H1 (cell line): ENCODE measurements around the gene RASL11B. TPM values are rescaled to one million over a fixed set of nuclear protein-coding genes. Genes with fewer than 3 reads are reported as not detected.
A peak's percentile ranks its signal among the peaks of the same experiment; 100 is the strongest.
"Not testable (repeated sequence)": the region's sequence is repeated elsewhere in the genome, so short reads cannot be mapped to it uniquely, and the experiment has no call there.

Source experiments
- CTCF ChIA-PET: fragments of 300-600 bp; sonication (Branson Sonifier 250); formaldehyde crosslinking; loops from one replicate; lab custom pipeline; 2021; ENCODE audit not compliant: partially characterized antibody; lab: Charles Lee
- POLR2A ChIA-PET: fragments of 300-600 bp; sonication (Branson Sonifier 250); formaldehyde crosslinking; loops from one replicate; lab custom pipeline; 2021; ENCODE audit warnings: inconsistent platforms; ENCODE audit not compliant: partially characterized antibody; lab: Charles Lee
- DNase-seq, 2 experiments: peaks; one replicate each; pipeline versions ENCODE4 v3.0.0 to v3.0.0-alpha.2; 2010 to 2022; ENCODE audit warnings: low spot score in 2 of 2, low read depth in 1 of 2, mixed read lengths in 1 of 2
- FAIRE-seq: peaks from 2 replicates; lab custom pipeline; 2011; peaks lifted over from hg19 to GRCh38; lab: Jason Lieb, UNC
- H2AFZ ChIP-seq: 2 replicates; pipeline ENCODE4 v1.8.1; 2012; ENCODE audit warnings: low read length, inconsistent platforms
- H2AK5ac ChIP-seq: 2 replicates; pipeline ENCODE4 v1.6.1; 2013; ENCODE audit warnings: low read depth, low read length
- H2BK120ac ChIP-seq: replicated peaks from 2 replicates; pipeline ENCODE3; 2013; ENCODE audit warnings: low read depth, low read length, inconsistent platforms
- H2BK12ac ChIP-seq: 2 replicates; pipeline ENCODE4 v1.6.1; 2013; ENCODE audit warnings: low read depth, low read length
- H2BK15ac ChIP-seq: 2 replicates; pipeline ENCODE4 v1.6.1; 2013; ENCODE audit warnings: low read length
- H2BK20ac ChIP-seq: 2 replicates; pipeline ENCODE4 v1.6.1; 2013; ENCODE audit warnings: low read length
- H2BK5ac ChIP-seq: 2 replicates; pipeline ENCODE4 v1.6.1; 2013; ENCODE audit warnings: low read depth, low read length
- H3K14ac ChIP-seq: 2 replicates; pipeline ENCODE4 v1.6.1; 2013; ENCODE audit warnings: inconsistent platforms; ENCODE audit not compliant: insufficient read length
- H3K18ac ChIP-seq: 2 replicates; pipeline ENCODE4 v1.6.1; 2013; ENCODE audit warnings: low read length; ENCODE audit errors: extremely low read depth
- H3K23ac ChIP-seq: 2 replicates; pipeline ENCODE4 v1.6.1; 2013; ENCODE audit warnings: inconsistent platforms; ENCODE audit not compliant: insufficient read length
- H3K23me2 ChIP-seq: 2 replicates; pipeline ENCODE4 v1.6.1; 2013; ENCODE audit warnings: low read depth, low read length
- H3K27ac ChIP-seq: 2 replicates; pipeline ENCODE4 v1.6.1; 2011; ENCODE audit warnings: low read depth, low read length, inconsistent platforms
- H3K27me3 ChIP-seq, 4 experiments: replicated peaks in 1 of 4; 1 replicate in 1 of 4; 2 replicates in 3 of 4; pipeline versions ENCODE4 v1.6.1 to v1.8.1; 2011 to 2013; ENCODE audit warnings: low read length in 3 of 4, mild to moderate bottlenecking in 3 of 4, inconsistent platforms in 2 of 4, mixed read lengths in 2 of 4, moderate library complexity in 1 of 4; ENCODE audit not compliant: control insufficient read depth in 3 of 4, insufficient read depth in 3 of 4; ENCODE audit errors: extremely low read depth in 1 of 4
- H3K36me3 ChIP-seq, 4 experiments: 2 replicates each; pipeline versions ENCODE4 v1.6.1 to v1.8.1; 2011 to 2013; ENCODE audit warnings: mild to moderate bottlenecking in 4 of 4, low read length in 3 of 4, moderate library complexity in 2 of 4, control low read depth in 1 of 4, inconsistent platforms in 1 of 4; ENCODE audit not compliant: insufficient read depth in 4 of 4, control insufficient read depth in 2 of 4
- H3K4ac ChIP-seq: replicated peaks from 2 replicates; pipeline ENCODE3; 2013; ENCODE audit warnings: low read length, low read depth, mixed read lengths, inconsistent platforms; ENCODE audit not compliant: insufficient read length
- H3K4me1 ChIP-seq, 4 experiments: replicated peaks in 1 of 4; 1 replicate in 1 of 4; 2 replicates in 3 of 4; pipeline versions ENCODE4 v1.6.1 to v1.8.1; 2011 to 2013; ENCODE audit warnings: low read length in 3 of 4, inconsistent platforms in 2 of 4, mixed read lengths in 1 of 4; ENCODE audit not compliant: insufficient read depth in 4 of 4, control insufficient read depth in 3 of 4
- H3K4me2 ChIP-seq, 2 experiments: 2 replicates each; pipeline versions ENCODE4 v1.6.1 to v1.8.1; 2011 to 2013; ENCODE audit warnings: low read depth in 2 of 2, low read length in 2 of 2, control low read depth in 1 of 2, inconsistent platforms in 1 of 2, mild to moderate bottlenecking in 1 of 2; ENCODE audit not compliant: insufficient read depth in 1 of 2
- H3K4me3 ChIP-seq, 4 experiments: fragments of 200-600, 300-600 bp in 1 of 4; sonication (generic), shearing (Covaris generic), sonication (Bioruptor Twin) in 1 of 4; 2 replicates each; pipeline versions ENCODE4 v1.5.1 to v1.8.1; 2011 to 2016; ENCODE audit warnings: low read length in 4 of 4, low read depth in 3 of 4, control low read depth in 2 of 4, inconsistent platforms in 2 of 4, mild to moderate bottlenecking in 2 of 4, mixed read lengths in 1 of 4, moderate library complexity in 1 of 4; ENCODE audit not compliant: insufficient read depth in 2 of 4; ENCODE audit errors: extremely low read depth in 1 of 4
- H3K56ac ChIP-seq: replicated peaks from 2 replicates; pipeline ENCODE3; 2013; ENCODE audit warnings: low read depth, mild to moderate bottlenecking, mixed read lengths, low read length, inconsistent platforms; ENCODE audit not compliant: insufficient read length
- H3K79me1 ChIP-seq: 2 replicates; pipeline ENCODE4 v1.6.1; 2013; ENCODE audit warnings: low read depth, low read length, control low read depth
- H3K79me2 ChIP-seq, 2 experiments: 2 replicates each; pipeline versions ENCODE4 v1.6.1 to v1.8.1; 2012 to 2013; ENCODE audit warnings: low read length in 2 of 2, mild to moderate bottlenecking in 2 of 2, inconsistent platforms in 1 of 2; ENCODE audit not compliant: insufficient read depth in 2 of 2, control insufficient read depth in 1 of 2
- H3K9ac ChIP-seq, 4 experiments: replicated peaks in 1 of 4; 1 replicate in 1 of 4; 2 replicates in 3 of 4; pipeline versions ENCODE4 v1.6.1 to v1.8.1; 2011 to 2013; ENCODE audit warnings: low read depth in 3 of 4, low read length in 3 of 4, control low read depth in 2 of 4, mild to moderate bottlenecking in 2 of 4, moderate library complexity in 2 of 4, inconsistent platforms in 1 of 4; ENCODE audit errors: extremely low read depth in 1 of 4
- H3K9me3 ChIP-seq, 2 experiments: 2 replicates each; pipeline versions ENCODE4 v1.6.1 to v1.8.1; 2012 to 2013; ENCODE audit warnings: mild to moderate bottlenecking in 2 of 2, moderate library complexity in 2 of 2, control low read depth in 1 of 2, inconsistent platforms in 1 of 2, low read depth in 1 of 2, low read length in 1 of 2, mixed read lengths in 1 of 2; ENCODE audit not compliant: insufficient read depth in 2 of 2
- H4K20me1 ChIP-seq, 2 experiments: replicated peaks in 1 of 2; 2 replicates each; pipeline versions ENCODE3 to v1.8.1; 2011 to 2013; ENCODE audit warnings: inconsistent platforms in 2 of 2, low read length in 2 of 2, mild to moderate bottlenecking in 1 of 2; ENCODE audit not compliant: insufficient read depth in 2 of 2, control insufficient read depth in 1 of 2
- H4K5ac ChIP-seq: 2 replicates; pipeline ENCODE4 v1.6.1; 2013; ENCODE audit warnings: low read length, low read depth, mixed read lengths, inconsistent platforms; ENCODE audit not compliant: insufficient read length
- H4K8ac ChIP-seq: 2 replicates; pipeline ENCODE4 v1.8.0; 2013; ENCODE audit warnings: mild to moderate bottlenecking, moderate library complexity, low read length, inconsistent platforms; ENCODE audit not compliant: insufficient read depth; ENCODE audit errors: extremely low read depth
- H4K91ac ChIP-seq: replicated peaks from 2 replicates; pipeline ENCODE3; 2013; ENCODE audit warnings: low read length, mixed read lengths, inconsistent platforms; ENCODE audit not compliant: insufficient read length
- ASH2L ChIP-seq: fragments of 200-600, 300-600 bp; sonication (generic); IDR thresholded peaks from one replicate; pipeline ENCODE4 v1.7.1; 2017; ENCODE audit warnings: low read length
- EP300 ChIP-seq, 2 experiments: IDR thresholded peaks; 1 replicate in 1 of 2; 2 replicates in 1 of 2; pipeline ENCODE4 v1.6.1; 2011 to 2012; ENCODE audit warnings: low read depth in 2 of 2, low read length in 2 of 2, mild to moderate bottlenecking in 2 of 2, borderline replicate concordance in 1 of 2, inconsistent platforms in 1 of 2, moderate library complexity in 1 of 2
- NANOG ChIP-seq: IDR thresholded peaks from 2 replicates; pipeline ENCODE4 v1.6.1; 2011; ENCODE audit warnings: low read length, low read depth, mild to moderate bottlenecking, inconsistent platforms; ENCODE audit not compliant: insufficient read depth, poor library complexity, severe bottlenecking
- TCF12 ChIP-seq: IDR thresholded peaks from 2 replicates; pipeline ENCODE4 v1.6.1; 2011; ENCODE audit warnings: low read depth, mild to moderate bottlenecking, low read length
- WGBS, 2 experiments: shearing (Covaris generic) in 1 of 2; methylation state at CpG; one replicate each; pipeline versions ENCODE4 v1.1.6 to v1.1.7; 2013 to 2015; ENCODE audit warnings: low lambda C conversion rate in 2 of 2, mixed read lengths in 2 of 2, inconsistent platforms in 1 of 2, low coverage in 1 of 2, missing lambda C conversion rate in 1 of 2; ENCODE audit not compliant: insufficient replicate concordance in 2 of 2, insufficient coverage in 1 of 2, insufficient read length in 1 of 2; ENCODE audit errors: extremely low coverage in 1 of 2, missing lambda C conversion rate in 1 of 2; 5-methylcytosine and 5-hydroxymethylcytosine counted together
- polyA plus RNA-seq, 7 experiments: library from polyadenylated mRNA; depleted of rRNA in 3 of 7; stranded (reverse) in 5 of 7; unstranded in 2 of 7; fragments of >200 nt in 5 of 7; fragments of 200-250 nt in 2 of 7; gene quantifications; 1 replicate in 5 of 7; 2 replicates in 1 of 7; 4 replicates in 1 of 7; pipeline versions ENCODE4 v1.2.1 to v1.2.3, GENCODE V29; 2011 to 2013; ENCODE audit warnings: missing spikeins in 2 of 7, mixed read lengths in 2 of 7
- total RNA-seq: library from RNA; stranded (reverse); fragmentation: NEBNext Ultra II Directional; extraction: Animal tissue kit (Norgen Biotek cat#: 25700); gene quantifications from 2 replicates; pipeline ENCODE4 v1.2.1, GENCODE V29; 2021

RASL11B gene
- total and polyA plus RNA-seq, 2 of the 8 experiments (the other 6 are each of a cell fraction or from before 2014, with no cell fraction given): 49.8 to 75.5 TPM

GRCh38 chr4:52834641-52835456, 27.3 kb upstream of the RASL11B start:
- Histone ChIP-seq H2BK120ac (peak overlapping the region; percentile 96), H3K4me1 (peaks cover 2 to 18% (median 10%) of the 10 kb centered on the region in 4 experiments; a peak in 6 of 7 replicates), H4K91ac (peak overlapping the region; percentile 75), H2AK5ac (peak overlapping the region; percentile 88), H3K18ac (peak overlapping the region; percentile 85), H4K5ac (peak overlapping the region; percentile 17), H3K27ac (peak overlapping the region; percentile 58), H3K4me2 (peak overlapping the region; percentile 36 to 56; a peak in 2 of 4 replicates), H2BK5ac (peak overlapping the region; percentile 99), H2BK20ac (peak overlapping the region; percentile 96), H3K4ac (peak overlapping the region; percentile 69), H2BK12ac (peak overlapping the region; percentile 78)
- H3K27me3 ChIP-seq, H3K23ac ChIP-seq, H3K23me2 ChIP-seq, H3K36me3 ChIP-seq, H3K9me3 ChIP-seq, H3K79me1 ChIP-seq, H4K20me1 ChIP-seq, H4K8ac ChIP-seq, H3K79me2 ChIP-seq, H3K4me3 ChIP-seq, H2BK15ac ChIP-seq, H2AFZ ChIP-seq, H3K9ac ChIP-seq, H3K14ac ChIP-seq: not testable (repeated sequence)
- FAIRE-seq (peak; percentile 82), DNase-seq (peak; percentile 46 to 80)
- CTCF ChIA-PET: interaction anchor here (0.5 to 1.7 kb wide), 6 partner anchors 10 to 148 kb away, joined by 3 to 4 read pairs (median 3); no protein-coding TSS in a partner anchor
- 13% methylated on average over 8 of the region's 8 CpGs; no CpG with 5 or more reads in 1 of the 2 experiments for WGBS, 2 experiments
- TF ChIP-seq NANOG (peak; percentile 74), TCF12 (peak; percentile 87; the same call in 1 of the 2 replicates), ASH2L (peak; percentile 26), EP300 (IDR thresholded peaks at IDR 0.05; ENCODE audit: borderline replicate concordance in 1 of 2, low read depth in 2 of 2, low read length in 2 of 2) (peak in 1 of 2 experiments; percentile 13; a peak in 1 of 3 replicates)
- TF ChIP-seq, all 59 proteins: peak for 4; not testable (repeated sequence) for 55
- H3K56ac ChIP-seq: peak overlapping the region; percentile 13
- POLR2A ChIA-PET: interaction anchor here (0.6 to 3.0 kb wide), 17 partner anchors 8 to 152 kb away, joined by 3 to 42 read pairs (median 6); partner anchors contain the start of gene RASL11B
